ENCODE measurements around the gene COG2.

- TF ChIP-seq CTCF (IDR thresholded peaks at IDR 0.05) (no peak), POLR2A (IDR thresholded peaks at IDR 0.05) (no peak)
These were observed 64.8 kb downstream of the COG2 start for GRCh38 chr1:230706887-230707731.
